GM12801 (cell line): Measurements from ENCODE around the gene PLEKHH1.

Source experiments
- TF ChIP-seq, protein P1 (sequence below): IDR thresholded peaks from one replicate; pipeline ENCODE4 v1.5.1; 2011; ENCODE audit warnings: control low read depth; ENCODE audit not compliant: insufficient read length; ENCODE audit errors: extremely low read depth

PLEKHH1 gene

DNA sequence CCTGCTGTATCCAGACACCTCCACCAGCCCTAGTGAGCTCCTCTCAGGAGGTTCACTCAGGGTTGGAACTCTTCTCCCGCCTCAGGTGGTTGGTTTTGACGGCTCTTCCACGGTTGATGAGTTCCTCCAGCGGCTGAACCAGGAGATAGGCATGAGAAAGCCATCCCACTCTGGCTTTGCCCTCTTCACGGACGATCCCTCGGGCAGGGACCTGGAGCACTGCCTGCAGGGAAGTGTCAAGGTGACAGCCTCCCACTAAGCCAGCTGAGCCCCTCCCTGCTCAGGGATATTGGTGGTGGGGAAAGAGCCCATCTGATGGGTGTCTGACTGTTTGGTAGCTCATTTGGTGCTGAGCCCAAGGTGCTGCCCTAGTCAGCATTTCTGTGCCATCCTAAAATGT is 46.5 kb downstream of the PLEKHH1 start:
- TF ChIP-seq, protein P1, sequence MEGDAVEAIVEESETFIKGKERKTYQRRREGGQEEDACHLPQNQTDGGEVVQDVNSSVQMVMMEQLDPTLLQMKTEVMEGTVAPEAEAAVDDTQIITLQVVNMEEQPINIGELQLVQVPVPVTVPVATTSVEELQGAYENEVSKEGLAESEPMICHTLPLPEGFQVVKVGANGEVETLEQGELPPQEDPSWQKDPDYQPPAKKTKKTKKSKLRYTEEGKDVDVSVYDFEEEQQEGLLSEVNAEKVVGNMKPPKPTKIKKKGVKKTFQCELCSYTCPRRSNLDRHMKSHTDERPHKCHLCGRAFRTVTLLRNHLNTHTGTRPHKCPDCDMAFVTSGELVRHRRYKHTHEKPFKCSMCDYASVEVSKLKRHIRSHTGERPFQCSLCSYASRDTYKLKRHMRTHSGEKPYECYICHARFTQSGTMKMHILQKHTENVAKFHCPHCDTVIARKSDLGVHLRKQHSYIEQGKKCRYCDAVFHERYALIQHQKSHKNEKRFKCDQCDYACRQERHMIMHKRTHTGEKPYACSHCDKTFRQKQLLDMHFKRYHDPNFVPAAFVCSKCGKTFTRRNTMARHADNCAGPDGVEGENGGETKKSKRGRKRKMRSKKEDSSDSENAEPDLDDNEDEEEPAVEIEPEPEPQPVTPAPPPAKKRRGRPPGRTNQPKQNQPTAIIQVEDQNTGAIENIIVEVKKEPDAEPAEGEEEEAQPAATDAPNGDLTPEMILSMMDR: no peak

DNA sequence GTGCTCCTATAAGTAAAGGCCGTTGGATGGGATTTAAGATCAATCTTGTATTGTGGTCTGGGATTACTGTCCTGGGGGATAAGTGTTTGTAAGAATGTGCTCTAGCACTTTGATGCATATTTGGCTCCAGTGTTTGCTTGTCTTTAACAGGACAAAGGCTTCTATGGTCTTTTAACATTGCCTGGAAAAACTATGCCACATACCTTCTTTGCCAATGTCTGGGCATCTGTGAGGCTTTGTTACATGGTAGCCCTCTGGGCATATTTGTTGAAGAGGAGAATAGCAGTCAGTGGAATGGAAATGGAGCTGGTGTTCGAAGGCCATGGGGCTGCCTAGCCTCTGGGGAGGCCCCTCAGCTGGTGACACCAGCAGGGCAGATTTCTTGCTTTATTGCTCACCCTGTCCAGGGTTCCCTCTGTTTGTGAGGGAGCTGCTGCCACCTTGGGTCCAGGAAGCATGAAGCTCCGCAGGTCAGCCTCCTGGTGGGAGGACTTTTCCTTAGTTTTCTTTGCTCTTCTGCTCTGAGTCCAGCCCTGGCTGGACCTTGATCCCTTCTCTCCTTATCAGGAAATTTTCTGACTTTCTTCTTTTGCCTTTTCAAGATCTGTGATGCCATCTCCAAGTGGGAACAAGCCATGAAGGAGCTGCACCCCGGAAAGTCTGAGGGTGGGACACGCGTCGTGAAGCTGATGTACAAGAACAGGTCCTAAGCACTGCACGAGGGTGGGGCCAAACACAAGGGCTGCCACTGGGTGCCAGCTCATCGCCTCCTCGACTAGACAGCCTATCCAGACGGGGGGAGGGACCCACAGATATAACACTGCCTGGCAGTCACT is 47.5 kb downstream of the PLEKHH1 start:
- TF ChIP-seq, protein P1: no peak

DNA sequence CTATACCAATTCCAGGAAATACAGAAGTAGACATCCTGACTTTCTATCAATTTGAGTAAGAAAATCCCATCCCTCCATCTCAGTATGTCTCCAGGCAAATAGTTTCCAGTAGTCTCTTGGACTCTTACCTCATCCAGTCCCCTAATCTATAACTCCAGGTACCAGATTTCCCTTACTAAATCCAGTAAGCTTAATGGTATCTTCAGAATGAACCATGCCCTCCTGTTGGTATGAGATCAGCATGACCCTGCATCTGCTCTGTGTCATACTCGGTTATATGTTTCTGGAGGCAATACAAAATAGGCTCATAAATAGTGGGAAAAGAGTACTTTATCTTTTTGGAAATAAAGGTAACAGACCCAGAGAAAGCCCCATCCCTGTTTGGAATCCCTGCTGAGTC is 48.6 kb downstream of the PLEKHH1 start:
- TF ChIP-seq, protein P1: no peak

DNA sequence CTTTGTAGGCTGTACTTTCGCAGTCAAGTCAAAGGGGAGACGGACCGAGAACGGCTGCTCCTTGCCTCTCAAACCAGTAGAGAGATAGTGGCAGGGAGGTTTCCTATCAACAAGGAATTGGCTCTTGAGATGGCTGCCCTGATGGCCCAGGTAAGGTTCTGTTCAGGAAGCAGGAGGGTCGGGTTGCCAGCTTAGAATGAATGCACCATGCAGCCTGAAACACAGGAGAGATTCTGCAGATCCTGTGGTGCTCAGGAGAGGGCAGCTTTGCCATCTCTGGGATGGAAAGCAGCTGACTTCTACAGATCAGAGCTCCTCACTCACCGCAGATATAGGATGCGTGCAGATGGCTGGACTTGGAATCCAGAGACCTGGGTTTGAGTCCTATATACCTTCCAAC is 49.0 kb downstream of the PLEKHH1 start:
- TF ChIP-seq, protein P1: no peak

DNA sequence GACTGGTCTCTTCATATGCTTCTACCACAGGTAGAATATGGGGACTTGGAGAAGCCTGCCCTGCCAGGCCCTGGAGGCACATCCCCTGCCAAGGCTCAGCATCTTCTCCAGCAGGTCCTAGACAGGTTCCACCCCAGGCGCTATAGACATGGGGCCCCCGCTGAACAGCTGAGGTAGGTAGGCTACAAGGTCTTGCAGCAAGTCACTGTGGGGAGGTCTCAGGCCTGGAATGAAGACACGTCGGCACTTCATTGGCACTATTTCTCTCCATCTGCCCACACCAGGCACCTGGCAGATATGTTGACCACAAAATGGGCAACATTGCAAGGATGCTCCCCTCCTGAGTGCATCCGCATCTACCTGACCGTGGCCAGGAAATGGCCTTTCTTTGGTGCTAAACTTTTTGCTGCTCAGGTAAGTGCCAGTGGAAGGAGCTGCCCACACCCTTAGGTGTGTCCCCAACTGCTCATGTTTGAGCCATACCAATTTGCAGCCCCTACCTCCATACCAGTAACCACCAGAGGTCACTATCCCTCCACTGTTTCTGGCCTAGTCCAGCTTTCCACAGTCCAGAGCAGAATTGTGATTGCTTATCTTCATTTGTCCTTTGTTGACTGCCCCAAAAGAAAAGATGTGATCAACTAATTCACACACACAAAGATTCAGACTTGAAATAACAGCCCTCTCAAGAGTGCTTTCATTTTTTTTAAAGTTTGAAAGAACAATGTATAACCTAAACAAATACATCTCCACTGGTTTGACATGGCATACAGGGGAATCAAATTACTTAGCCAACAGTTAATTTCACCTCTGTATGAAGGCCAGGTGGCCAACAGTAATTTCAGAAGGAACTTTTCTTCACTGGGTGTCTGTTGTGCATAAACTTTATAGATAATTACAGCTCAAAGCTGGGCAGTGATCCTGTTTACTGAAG is 50.9 kb downstream of the PLEKHH1 start:
- TF ChIP-seq, protein P1: no peak

DNA sequence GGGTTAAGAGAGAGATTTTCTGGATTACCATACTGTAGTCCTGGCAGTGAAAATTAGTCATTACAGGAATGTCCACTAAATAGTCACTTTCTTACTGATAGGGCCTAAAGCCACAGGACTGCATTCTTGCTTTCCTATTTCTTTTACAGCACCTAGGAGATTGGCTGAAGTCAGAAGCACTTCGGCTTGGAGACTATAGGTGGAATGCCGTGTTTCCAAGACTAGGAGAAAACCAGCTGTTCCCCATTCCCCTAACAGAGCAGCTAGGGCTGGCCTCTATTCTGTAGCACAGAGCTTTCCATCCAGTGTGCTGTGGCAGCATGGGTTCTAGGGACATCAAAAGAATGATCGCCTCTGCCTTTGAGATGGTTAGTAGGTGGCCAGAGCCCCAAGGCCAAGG is 51.9 kb downstream of the PLEKHH1 start:
- TF ChIP-seq, protein P1: no peak

DNA sequence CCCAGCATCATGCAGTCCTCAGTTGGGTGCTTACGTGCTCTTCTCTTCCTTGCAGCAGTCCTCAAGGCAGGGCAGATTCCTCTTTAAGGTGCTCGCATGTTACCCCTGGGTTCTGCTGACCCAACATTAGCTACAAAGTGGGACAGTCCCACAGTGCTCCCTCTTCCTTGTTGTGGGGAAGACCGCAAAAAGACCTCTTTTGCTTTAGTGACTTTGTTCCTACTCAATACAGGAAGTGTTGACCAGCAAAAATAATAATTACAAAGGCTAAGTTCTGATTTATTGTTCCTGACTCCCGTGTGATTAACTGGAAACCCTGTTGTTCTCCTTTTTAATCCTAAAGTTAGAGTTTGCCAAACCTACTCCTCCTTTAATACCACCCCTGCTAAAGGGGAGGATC is 53.3 kb downstream of the PLEKHH1 start:
- TF ChIP-seq, protein P1: no peak
